Esophagus mucosa (tissue), 1 donor: ENCODE data around the gene ANKRD34B. TPM values are rescaled to one million over a fixed set of nuclear protein-coding genes. Genes with fewer than 3 reads are reported as not detected.
A peak's percentile ranks its signal among the peaks of the same experiment; 100 is the strongest.

Source experiments
- ATAC-seq: fragments of 200-7000 bp; cut with Tn5 transposase; one replicate; pipeline ENCODE4 v1.9.1; 2020
- total RNA-seq: library from RNA; stranded (reverse); gene quantifications from one replicate; pipeline ENCODE4 v1.2.4, GENCODE V29; 2023
- donor health status: DM: yes; HTN: yes; CAD: no.

Gene ANKRD34B
- total RNA-seq, 1 donor from 2014 or later, result not detected

GRCh38 chr5:80569086-80569960, 757 bp downstream of the ANKRD34B start:
- ATAC-seq, result peak; percentile 22

DNA sequence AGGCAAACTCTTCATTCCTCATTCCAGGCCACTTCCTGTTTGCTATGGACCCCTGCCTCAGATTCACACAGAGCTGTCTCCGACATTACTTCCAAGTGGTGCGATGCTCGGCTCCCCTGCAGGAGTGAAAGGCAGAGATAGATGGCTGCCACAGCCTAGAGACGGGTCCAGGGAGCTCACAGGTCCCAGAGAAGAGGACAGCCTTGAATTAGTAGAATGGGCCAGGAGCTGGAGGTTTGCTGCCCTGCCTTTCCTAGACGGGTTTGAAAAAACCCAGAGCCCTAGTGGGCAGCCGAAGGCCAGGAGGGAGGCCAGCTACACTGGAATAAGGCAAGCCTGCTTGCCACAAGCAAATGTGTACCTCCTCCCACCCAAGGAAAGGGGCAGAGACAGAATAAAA, 1.8 kb downstream of the ANKRD34B start:
- no peak for ATAC-seq

DNA sequence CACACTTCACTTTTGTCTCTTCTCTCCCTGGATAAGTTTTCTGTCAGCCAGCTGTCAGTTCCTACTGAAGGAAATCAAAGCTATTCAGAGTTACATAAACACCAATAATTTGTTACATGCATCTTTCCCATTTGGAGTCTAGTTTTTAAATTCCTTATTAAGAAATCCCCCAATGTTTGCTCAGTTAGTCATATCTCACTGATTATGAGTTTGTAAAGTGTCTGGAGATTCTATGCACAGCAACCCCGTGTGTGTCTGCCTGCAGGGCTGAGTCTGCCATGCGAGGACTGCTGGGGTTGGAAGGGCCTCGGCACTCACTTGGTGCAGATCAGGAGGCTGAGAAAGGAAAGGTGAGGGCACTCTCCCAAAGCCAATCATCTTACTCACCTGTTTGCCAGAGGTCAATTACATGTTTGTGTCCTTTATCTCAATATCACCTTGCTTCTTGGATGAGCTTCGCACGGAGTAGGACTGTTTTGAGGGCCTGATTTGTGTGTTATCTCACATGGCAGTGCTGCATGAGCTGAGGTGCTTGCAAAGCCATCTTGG, 3.3 kb downstream of the ANKRD34B start:
- no peak for ATAC-seq

- no peak for ATAC-seq
Observed at GRCh38 chr5:80565330-80565729, 4.8 kb downstream of the ANKRD34B start.

DNA sequence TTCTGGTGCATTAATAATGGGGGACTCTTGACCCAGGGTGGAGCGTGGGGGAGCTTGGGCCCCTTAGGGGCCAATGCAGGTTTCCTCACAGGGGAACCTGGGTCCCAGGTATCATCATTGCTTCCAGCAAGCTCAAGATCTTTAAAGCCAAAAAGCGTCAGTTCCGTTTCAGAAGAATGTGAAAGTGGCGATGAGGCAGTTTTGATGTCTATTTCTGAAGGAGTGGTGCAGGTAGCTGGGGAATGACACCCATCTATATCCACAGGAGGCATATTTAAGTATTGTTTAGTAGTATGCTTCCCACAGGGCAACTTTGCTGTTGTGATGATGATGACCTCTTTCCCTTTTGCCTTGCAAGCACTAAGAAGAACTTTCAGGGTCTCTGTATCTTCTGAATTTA, 10.8 kb downstream of the ANKRD34B start:
- no peak for ATAC-seq

DNA sequence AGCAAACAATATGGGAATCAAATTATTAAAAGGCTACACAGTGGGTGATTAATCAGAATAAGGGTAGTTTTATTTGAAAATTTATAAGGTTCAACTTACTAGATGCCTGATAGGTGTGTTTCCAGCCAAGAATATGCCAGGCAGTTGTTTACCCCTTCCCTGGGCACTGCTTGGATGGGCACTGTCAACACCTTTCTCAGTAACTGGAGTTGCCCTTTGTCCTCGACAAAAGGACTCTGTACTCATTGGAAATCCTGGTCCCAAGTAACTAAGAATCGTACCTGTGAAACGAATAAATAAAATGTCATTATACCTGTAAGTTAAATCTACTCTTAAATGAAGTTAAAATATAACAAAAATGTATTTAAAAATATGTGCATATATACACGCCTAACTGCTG, 15.0 kb downstream of the ANKRD34B start:
- no peak for ATAC-seq

- no peak for ATAC-seq
Observed at GRCh38 chr5:80554646-80555045, 15.4 kb downstream of the ANKRD34B start.

- ATAC-seq, result no peak
Observed at GRCh38 chr5:80541392-80541791, 28.7 kb downstream of the ANKRD34B start.

GRCh38 chr5:80540691-80541090, 29.4 kb downstream of the ANKRD34B start:
- ATAC-seq, result no peak

DNA sequence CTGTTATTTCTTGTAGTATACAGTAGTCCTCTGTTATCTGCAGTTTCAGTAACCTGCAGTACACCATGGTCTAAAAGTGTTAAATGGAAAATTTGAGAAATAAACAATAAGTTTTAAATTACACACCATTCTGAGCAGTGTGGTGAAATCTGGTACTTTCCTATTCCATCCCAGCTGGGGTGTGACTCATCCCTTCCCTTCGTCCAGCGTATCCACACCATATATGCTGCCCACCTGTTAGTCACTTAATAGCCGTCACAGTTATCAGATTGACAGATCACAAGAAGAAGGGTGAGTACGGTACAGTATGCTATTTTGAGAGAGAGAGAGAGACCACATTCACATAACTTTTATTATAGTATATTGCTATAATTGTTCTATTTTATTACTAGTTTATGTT, 53.3 kb downstream of the ANKRD34B start:
- no peak for ATAC-seq

- ATAC-seq, result no peak
Observed at GRCh38 chr5:80509362-80509761, 60.7 kb downstream of the ANKRD34B start.

DNA sequence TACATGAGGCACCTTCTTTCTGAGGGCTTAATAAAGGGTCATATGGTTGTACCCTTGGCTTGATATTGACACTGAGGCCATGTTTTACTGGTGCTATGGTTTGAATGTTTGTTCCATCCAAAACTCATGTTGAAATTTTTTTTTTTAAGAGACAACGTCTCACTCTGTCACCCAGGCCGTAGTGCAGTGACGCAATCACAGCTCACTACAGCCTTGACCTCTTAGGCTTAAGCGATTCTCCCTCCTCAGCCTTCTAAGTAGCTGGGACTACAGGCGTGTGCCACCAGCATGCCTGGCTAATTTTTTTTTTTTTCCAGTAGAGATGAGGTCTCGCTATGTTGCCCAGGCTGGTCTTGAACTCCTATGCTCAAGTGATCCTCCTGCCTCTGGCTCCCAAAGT, 61.2 kb downstream of the ANKRD34B start:
- ATAC-seq, result no peak

GRCh38 chr5:80507663-80508062, 62.4 kb downstream of the ANKRD34B start:
- ATAC-seq, result no peak

Other genes with a start within 250 kb of the ANKRD34B start
- 21.4 TPM for gene ZFYVE16, start 162.2 kb downstream of the ANKRD34B start, total RNA-seq
- gene FAM151B, start 82.2 kb downstream of the ANKRD34B start, total RNA-seq, result 1.3 TPM
- 11.4 TPM for gene MSH3, start 84.4 kb upstream of the ANKRD34B start, total RNA-seq
- 15.2 TPM for gene DHFR, start 84.7 kb upstream of the ANKRD34B start, total RNA-seq